Measurements from ENCODE around the gene BLVRA. TPM values are rescaled to one million over a fixed set of nuclear protein-coding genes. Genes with fewer than 3 reads are reported as not detected.

BLVRA gene
- total RNA-seq, 6 experiments from 2014 or later = 3.1 to 14.7 (median 5.6) TPM

DNA sequence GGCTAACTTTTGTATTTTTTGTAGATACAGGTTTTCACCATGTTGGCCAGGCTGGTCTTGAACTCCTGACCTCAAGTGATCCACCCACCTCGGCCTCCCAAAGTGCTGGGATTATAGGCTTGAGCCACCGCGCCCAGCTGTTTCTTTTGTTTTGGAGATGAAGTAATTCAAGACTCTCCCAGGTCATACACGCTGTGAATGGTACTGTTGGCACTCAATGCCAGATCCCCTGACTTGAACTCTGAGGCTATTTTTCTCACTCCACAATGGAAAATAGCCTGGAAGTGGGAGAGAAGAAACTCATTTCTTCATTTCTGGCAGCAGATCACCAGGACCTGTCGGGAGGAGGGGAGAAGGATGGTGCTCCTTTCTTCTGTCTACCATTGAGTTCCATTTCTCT lies 32.4 kb downstream of the BLVRA start:
- no peak for ATAC-seq
- DNase-seq = no peak
- H3K27me3 ChIP-seq = no peaks in the 10 kb centered on the region
- no peak for TF ChIP-seq POLR2A (IDR thresholded peaks at IDR 0.05)
- TF ChIP-seq, protein P1, sequence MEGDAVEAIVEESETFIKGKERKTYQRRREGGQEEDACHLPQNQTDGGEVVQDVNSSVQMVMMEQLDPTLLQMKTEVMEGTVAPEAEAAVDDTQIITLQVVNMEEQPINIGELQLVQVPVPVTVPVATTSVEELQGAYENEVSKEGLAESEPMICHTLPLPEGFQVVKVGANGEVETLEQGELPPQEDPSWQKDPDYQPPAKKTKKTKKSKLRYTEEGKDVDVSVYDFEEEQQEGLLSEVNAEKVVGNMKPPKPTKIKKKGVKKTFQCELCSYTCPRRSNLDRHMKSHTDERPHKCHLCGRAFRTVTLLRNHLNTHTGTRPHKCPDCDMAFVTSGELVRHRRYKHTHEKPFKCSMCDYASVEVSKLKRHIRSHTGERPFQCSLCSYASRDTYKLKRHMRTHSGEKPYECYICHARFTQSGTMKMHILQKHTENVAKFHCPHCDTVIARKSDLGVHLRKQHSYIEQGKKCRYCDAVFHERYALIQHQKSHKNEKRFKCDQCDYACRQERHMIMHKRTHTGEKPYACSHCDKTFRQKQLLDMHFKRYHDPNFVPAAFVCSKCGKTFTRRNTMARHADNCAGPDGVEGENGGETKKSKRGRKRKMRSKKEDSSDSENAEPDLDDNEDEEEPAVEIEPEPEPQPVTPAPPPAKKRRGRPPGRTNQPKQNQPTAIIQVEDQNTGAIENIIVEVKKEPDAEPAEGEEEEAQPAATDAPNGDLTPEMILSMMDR (IDR thresholded peaks at IDR 0.05) = no peak
- H3K4me1 ChIP-seq = no peaks in the 10 kb centered on the region
- no peak overlapping the region for H3K27ac ChIP-seq
- H3K4me3 ChIP-seq = no peak overlapping the region
- intact Hi-C loops (cut with DNase I) = no loop called here
- H3K36me3 ChIP-seq = peaks cover 0 to 3% (median 0%) of the 10 kb centered on the region in 4 donors
- no peaks in the 10 kb centered on the region for H3K9me3 ChIP-seq
- 72% methylated on average over 5 of the region's 5 CpGs for WGBS (ENCODE audit: insufficient coverage, low coverage, low lambda C conversion rate, missing lambda C conversion rate)

DNA sequence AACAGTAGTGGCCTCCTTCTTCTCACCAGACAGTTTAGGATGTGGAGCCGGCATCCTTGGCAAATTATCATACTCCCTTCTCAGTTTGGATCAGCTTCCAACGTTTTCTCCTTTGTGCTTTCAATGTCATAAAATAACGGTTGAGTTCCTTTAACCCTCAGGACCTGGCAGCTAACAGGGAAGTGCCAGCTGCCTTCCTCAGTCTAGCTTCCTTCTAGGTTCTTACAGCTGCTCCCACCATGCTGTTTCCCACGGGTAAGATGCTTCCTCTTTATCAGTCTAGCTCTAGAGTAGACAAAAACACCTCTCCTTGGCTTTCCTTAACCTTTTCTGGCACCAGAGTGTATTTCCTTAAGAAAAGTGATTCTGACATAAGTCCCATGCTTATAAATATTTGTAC lies 33.2 kb downstream of the BLVRA start:
- Histone ChIP-seq H3K9me3 (no peaks in the 10 kb centered on the region), H3K36me3 (peaks cover 0 to 3% (median 0%) of the 10 kb centered on the region in 4 donors), H3K4me1 (no peaks in the 10 kb centered on the region), H3K27me3 (no peaks in the 10 kb centered on the region), H3K4me3 (no peak overlapping the region), H3K27ac (no peak overlapping the region)
- ATAC-seq (peak; percentile 38 to 58 (median 48)), DNase-seq (no peak)
- TF ChIP-seq POLR2A (IDR thresholded peaks at IDR 0.05) = no peak
- TF ChIP-seq, protein P1 (IDR thresholded peaks at IDR 0.05) = no peak
- WGBS (ENCODE audit: insufficient coverage, low coverage, low lambda C conversion rate, missing lambda C conversion rate) = 45% methylated on average over 4 of the region's 4 CpGs
- intact Hi-C loops (cut with DNase I) = no loop called here

DNA sequence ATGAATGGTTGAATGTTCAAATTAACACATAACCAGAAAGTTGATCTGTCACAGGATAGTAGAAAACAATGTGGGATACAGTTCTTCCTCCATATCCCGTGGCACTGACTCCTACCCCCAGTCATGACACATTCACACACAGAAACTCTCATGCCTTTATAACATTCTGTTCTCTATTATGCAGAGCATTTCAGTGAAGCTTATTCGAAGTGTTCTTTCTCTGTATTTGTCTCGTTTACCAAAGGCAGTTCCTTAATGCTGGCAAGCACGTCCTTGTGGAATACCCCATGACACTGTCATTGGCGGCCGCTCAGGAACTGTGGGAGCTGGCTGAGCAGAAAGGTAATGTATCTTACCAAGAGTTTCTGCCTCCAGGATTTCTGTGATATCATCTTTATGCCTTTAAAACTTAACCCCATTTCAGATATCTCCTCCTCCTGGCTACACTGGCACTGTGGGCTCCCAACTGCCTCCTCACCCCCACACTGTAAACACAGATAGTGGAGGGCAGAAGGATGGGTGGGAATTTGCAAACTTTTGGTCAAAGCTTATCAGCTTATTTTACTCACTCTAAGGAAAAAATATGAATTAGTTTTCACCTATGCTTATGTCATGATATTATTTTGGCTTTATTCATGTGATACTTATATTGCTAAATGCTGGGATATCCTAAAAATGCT lies 34.1 kb downstream of the BLVRA start:
- Histone ChIP-seq H3K27me3 (no peaks in the 10 kb centered on the region), H3K4me3 (no peak overlapping the region), H3K4me1 (no peaks in the 10 kb centered on the region), H3K36me3 (peaks cover 0 to 3% (median 0%) of the 10 kb centered on the region in 4 donors), H3K9me3 (no peaks in the 10 kb centered on the region), H3K27ac (no peak overlapping the region)
- ATAC-seq (no peak), DNase-seq (no peak)
- intact Hi-C loops (cut with DNase I) = no loop called here
- 82% methylated on average over 6 of the region's 6 CpGs for WGBS (ENCODE audit: insufficient coverage, low coverage, low lambda C conversion rate, missing lambda C conversion rate)
- TF ChIP-seq POLR2A (IDR thresholded peaks at IDR 0.05) = no peak
- TF ChIP-seq, protein P1 (IDR thresholded peaks at IDR 0.05) = no peak

DNA sequence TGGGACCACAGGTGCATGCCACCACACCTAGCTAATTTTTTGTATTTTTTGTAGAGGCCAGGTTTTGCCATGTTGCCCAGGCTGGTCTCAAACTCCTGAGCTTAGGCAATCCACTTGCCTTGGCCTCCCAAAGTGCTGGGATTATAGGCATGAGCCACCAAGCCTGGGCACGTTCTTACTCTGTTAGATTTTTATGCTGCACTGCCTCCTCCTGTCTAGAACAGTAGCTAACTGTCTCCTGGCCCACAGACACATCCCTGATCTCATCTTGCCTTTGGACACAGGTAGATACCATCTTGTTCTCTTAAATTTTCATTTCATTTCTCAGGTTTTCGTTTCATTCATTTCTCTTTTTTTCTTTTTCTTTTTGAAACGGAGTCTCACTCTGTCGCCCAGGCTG lies 41.1 kb downstream of the BLVRA start:
- no peaks in the 10 kb centered on the region for H3K4me1 ChIP-seq
- no peaks in the 10 kb centered on the region for H3K27me3 ChIP-seq
- intact Hi-C loops (cut with DNase I) = no loop called here
- WGBS (ENCODE audit: insufficient coverage, low coverage, low lambda C conversion rate, missing lambda C conversion rate) = 78% methylated on average over 3 of the region's 4 CpGs
- DNase-seq (no peak), ATAC-seq (peak in 1 of 4 donors; percentile 34)
- no peak for TF ChIP-seq POLR2A (IDR thresholded peaks at IDR 0.05)
- TF ChIP-seq, protein P1 (IDR thresholded peaks at IDR 0.05) = no peak
- H3K27ac ChIP-seq = no peak overlapping the region
- H3K36me3 ChIP-seq = no peaks in the 10 kb centered on the region
- no peaks in the 10 kb centered on the region for H3K9me3 ChIP-seq
- no peak overlapping the region for H3K4me3 ChIP-seq
